Natural killer cell (primary cell): Measurements from ENCODE around the gene PTS. TPM values are rescaled to one million over a fixed set of nuclear protein-coding genes. Genes with fewer than 3 reads are reported as not detected.

Experiments
- ATAC-seq, 3 donors: fragments of 150-1000 bp in 2 of 3; fragments of 200-7000 bp in 1 of 3; cut with Tn5 transposase; 1 replicate in 1 of 3; 2 replicates in 2 of 3; pipeline ENCODE4 v1.10.0; 2021; ENCODE audit warnings: mild to moderate bottlenecking in 2 of 3, moderate library complexity in 2 of 3
- DNase-seq, 2 donors: peaks; one replicate each; pipeline versions ENCODE4 v3.0.0 to v3.0.0-alpha.2; 2013 to 2021; ENCODE audit warnings: mixed read lengths in 1 of 2
- H3K27ac ChIP-seq: one replicate; pipeline ENCODE4 v1.5.1; 2013; ENCODE audit warnings: mild to moderate bottlenecking, low read length
- H3K27me3 ChIP-seq: one replicate; pipeline ENCODE4 v1.6.1; 2013; ENCODE audit warnings: low read length; ENCODE audit not compliant: control insufficient read depth, insufficient read depth
- H3K36me3 ChIP-seq: one replicate; pipeline ENCODE4 v1.6.1; 2013; ENCODE audit warnings: low read length; ENCODE audit not compliant: control insufficient read depth, insufficient read depth
- H3K4me1 ChIP-seq: one replicate; pipeline ENCODE4 v1.6.1; 2013; ENCODE audit warnings: low read length; ENCODE audit not compliant: control insufficient read depth, insufficient read depth
- H3K4me3 ChIP-seq: one replicate; pipeline ENCODE4 v1.5.1; 2013; ENCODE audit warnings: low read length
- H3K9me3 ChIP-seq: one replicate; pipeline ENCODE4 v1.6.1; 2013; ENCODE audit warnings: low read length; ENCODE audit not compliant: control insufficient read depth, insufficient read depth
- H3K27ac Mint-ChIP-seq, 2 donors: one replicate each; pipeline ENCODE4 v1.8.0; 2022; ENCODE audit warnings: mild to moderate bottlenecking in 2 of 2, mixed read lengths in 2 of 2, moderate library complexity in 1 of 2
- H3K27me3 Mint-ChIP-seq, 2 donors: one replicate each; pipeline ENCODE4 v1.8.0; 2022; ENCODE audit warnings: low read depth in 2 of 2, mixed read lengths in 2 of 2
- H3K36me3 Mint-ChIP-seq: one replicate; pipeline ENCODE4 v1.8.0; 2022; ENCODE audit warnings: mixed read lengths
- H3K4me1 Mint-ChIP-seq, 2 donors: one replicate each; pipeline ENCODE4 v1.8.0; 2022; ENCODE audit warnings: mixed read lengths in 2 of 2
- H3K4me3 Mint-ChIP-seq: one replicate; pipeline ENCODE4 v1.8.0; 2022; ENCODE audit warnings: mild to moderate bottlenecking, moderate library complexity, mixed read lengths
- H3K9me3 Mint-ChIP-seq, 2 donors: one replicate each; pipeline ENCODE4 v1.8.0; 2022; ENCODE audit warnings: mixed read lengths in 2 of 2
- CTCF ChIP-seq: fragments of 200-600 bp; IDR thresholded peaks from one replicate; pipeline ENCODE4 v1.8.0; 2022; ENCODE audit warnings: antibody characterized with exemption
- WGBS: methylation state at CpG from one replicate; pipeline ENCODE4 v1.1.7; 2013; ENCODE audit warnings: missing lambda C conversion rate; ENCODE audit not compliant: insufficient coverage; 5-methylcytosine and 5-hydroxymethylcytosine counted together
- intact Hi-C: fragments of 100-400 bp; cut with micrococcal nuclease; formaldehyde crosslinking; loops from one replicate; pipeline ENCODE4 v1.14.2; 2022
- total RNA-seq, 4 donors: library from RNA; stranded (reverse); fragments of 120-200 nt in 1 of 4; gene quantifications; one replicate each; pipeline versions ENCODE4 v1.2.3 to v1.2.4, GENCODE V29; 2013 to 2022

Gene PTS
- total RNA-seq, 3 donors from 2014 or later (not counting 1 experiment from before 2014, with no cell fraction given): 86.7 to 106 (median 97.4) TPM

GRCh38 chr11:112216561-112217105 lies 9.6 kb upstream of the PTS start:
- no peak overlapping the region for H3K4me3 ChIP-seq
- Mint-ChIP-seq H3K36me3 (no peaks in the 10 kb centered on the region), H3K9me3 (no peaks in the 10 kb centered on the region), H3K4me3 (no peak overlapping the region), H3K4me1 (peaks cover 0 to 6% of the 10 kb centered on the region in 2 donors), H3K27me3 (no peaks in the 10 kb centered on the region), H3K27ac (no peak overlapping the region)
- no peak for ATAC-seq
- DNase-seq: no peak
- 95% methylated on average over 1 of the region's 1 CpG for WGBS
- no peaks in the 10 kb centered on the region for H3K9me3 ChIP-seq
- no peak for TF ChIP-seq CTCF
- intact Hi-C loops: no loop called here
- H3K27ac ChIP-seq: no peak overlapping the region
- H3K4me1 ChIP-seq: no peaks in the 10 kb centered on the region
- no peaks in the 10 kb centered on the region for H3K36me3 ChIP-seq
- no peaks in the 10 kb centered on the region for H3K27me3 ChIP-seq

- H3K4me1 Mint-ChIP-seq: peaks cover 0 to 6% of the 10 kb centered on the region in 2 donors
- Histone ChIP-seq H3K36me3 (no peaks in the 10 kb centered on the region), H3K27me3 (no peaks in the 10 kb centered on the region), H3K4me1 (no peaks in the 10 kb centered on the region), H3K27ac (no peak overlapping the region), H3K9me3 (no peaks in the 10 kb centered on the region), H3K4me3 (no peak overlapping the region)
- H3K36me3 Mint-ChIP-seq: no peaks in the 10 kb centered on the region
- H3K27ac Mint-ChIP-seq: no peak overlapping the region
- DNase-seq (peak in 1 of 2 donors; percentile 91), ATAC-seq (peak; percentile 97 to 100 (median 100))
- no peak overlapping the region for H3K4me3 Mint-ChIP-seq
- intact Hi-C loops: loop anchor here (1.0 to 10.0 kb wide), 4 partner anchors 61 to 1070 kb away; no protein-coding TSS in a partner anchor
- 36% methylated on average over 7 of the region's 7 CpGs for WGBS
- TF ChIP-seq CTCF: peak; percentile 82
- no peaks in the 10 kb centered on the region for H3K9me3 Mint-ChIP-seq
- no peaks in the 10 kb centered on the region for H3K27me3 Mint-ChIP-seq
Measured at GRCh38 chr11:112219476-112220232, 6.6 kb upstream of the PTS start.

GRCh38 chr11:112221274-112221835 lies 4.9 kb upstream of the PTS start:
- H3K4me1 Mint-ChIP-seq: peaks cover 0 to 6% of the 10 kb centered on the region in 2 donors
- intact Hi-C loops: loop anchor here (2.0 to 10.0 kb wide), 2 partner anchors 233 to 333 kb away; no protein-coding TSS in a partner anchor

More at GRCh38 chr11:112221274-112221835, 4.9 kb upstream of the PTS start:
- Histone ChIP-seq H3K4me3 (no peak overlapping the region), H3K9me3 (no peaks in the 10 kb centered on the region), H3K27ac (no peak overlapping the region), H3K4me1 (peaks cover 7% of the 10 kb centered on the region), H3K36me3 (no peaks in the 10 kb centered on the region), H3K27me3 (no peaks in the 10 kb centered on the region)
- no peak overlapping the region for H3K4me3 Mint-ChIP-seq
- H3K27ac Mint-ChIP-seq: no peak overlapping the region
- ATAC-seq (no peak), DNase-seq (no peak)
- H3K27me3 Mint-ChIP-seq: no peaks in the 10 kb centered on the region
- no peaks in the 10 kb centered on the region for H3K36me3 Mint-ChIP-seq
- no peak for TF ChIP-seq CTCF
- 95% methylated on average over 2 of the region's 3 CpGs for WGBS
- no peaks in the 10 kb centered on the region for H3K9me3 Mint-ChIP-seq
